Activated CD4-positive, alpha-beta memory T cell treated with anti-CD3 and anti-CD28 coated beads, Interleukin-2, amount 10 ng/mL, durations not matched to agents 7 days and 5 days (primary cell): ENCODE results near the gene TCFL5. TPM values are rescaled to one million over a fixed set of nuclear protein-coding genes. Genes with fewer than 3 reads are reported as not detected.

Source experiments
- CTCF ChIA-PET: fragments of 350-600 bp; sonication (Branson Sonifier 250); formaldehyde crosslinking; loops from one replicate; lab custom pipeline; 2021; ENCODE audit warnings: antibody characterized with exemption, inconsistent platforms; lab: Charles Lee
- POLR2A ChIA-PET: fragments of 350-600 bp; sonication (Branson Sonifier 250); formaldehyde crosslinking; loops from one replicate; lab custom pipeline; 2021; ENCODE audit warnings: antibody characterized with exemption; lab: Charles Lee
- DNase-seq: peaks from one replicate; pipeline ENCODE4 v3.0.0-alpha.2; 2020
- H3K27ac Mint-ChIP-seq: one replicate; pipeline ENCODE4 v1.8.0; 2021; ENCODE audit warnings: mild to moderate bottlenecking, mixed read lengths
- H3K27me3 Mint-ChIP-seq: one replicate; pipeline ENCODE4 v1.8.0; 2021; ENCODE audit warnings: mixed read lengths
- H3K36me3 Mint-ChIP-seq: one replicate; pipeline ENCODE4 v1.8.0; 2021; ENCODE audit warnings: low read depth, mixed read lengths
- H3K4me1 Mint-ChIP-seq: one replicate; pipeline ENCODE4 v1.8.0; 2021; ENCODE audit warnings: mixed read lengths
- H3K4me3 Mint-ChIP-seq: one replicate; pipeline ENCODE4 v1.8.0; 2021; ENCODE audit warnings: mild to moderate bottlenecking, mixed read lengths
- H3K9me3 Mint-ChIP-seq: one replicate; pipeline ENCODE4 v1.8.0; 2021; ENCODE audit warnings: mixed read lengths
- total RNA-seq, 2 experiments: library from RNA; stranded (reverse); gene quantifications; one replicate each; pipeline ENCODE4 v1.2.3, GENCODE V29; 2021

Gene TCFL5
- 1 to 10 TPM; 6.0 to 6.2 TPM for total RNA-seq

DNA sequence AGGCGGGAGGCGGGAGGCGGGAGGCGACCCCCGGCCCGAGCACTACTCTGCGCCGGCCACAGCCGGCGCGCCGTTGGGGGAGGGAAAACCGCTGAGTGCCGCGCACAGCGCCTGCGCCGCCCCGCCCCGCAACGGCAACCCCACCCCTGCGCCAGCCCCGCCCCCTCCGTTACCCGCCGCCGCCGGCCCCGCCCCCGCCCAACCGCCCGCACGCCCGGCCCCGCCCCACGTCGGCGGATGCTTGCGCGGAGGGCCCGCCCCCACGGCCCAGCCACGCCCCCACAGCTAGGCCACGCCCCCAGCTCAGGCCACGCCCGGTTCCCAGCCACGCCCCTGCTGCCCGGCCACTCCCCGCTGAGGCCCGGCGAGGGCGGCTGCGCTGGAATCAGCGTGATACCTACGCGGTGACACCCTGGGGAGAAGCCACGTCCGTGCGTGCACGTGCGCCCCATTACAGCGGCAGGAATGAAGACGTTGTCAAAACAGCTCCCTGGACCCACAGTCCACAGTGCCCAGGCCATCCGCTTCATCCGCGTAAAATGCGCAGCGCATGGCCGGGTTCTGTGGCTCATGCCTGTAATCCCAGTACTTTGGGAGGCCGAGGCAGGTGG, at the start of gene TCFL5:
Gene TCFL5 (minus strand): TSS at position 97 of the 611 bp plus-strand sequence. CDS start 152 bp downstream, outside the sequence.
- Mint-ChIP-seq H3K27me3 (peaks cover 20% of the 10 kb centered on the region), H3K9me3 (no peaks in the 10 kb centered on the region), H3K4me1 (peaks cover 17% of the 10 kb centered on the region), H3K4me3 (peak within 1 kb of the TSS; percentile 58), H3K27ac (no peak within 1 kb of the TSS), H3K36me3 (peaks cover 8% of the 10 kb centered on the region)
- CTCF ChIA-PET: interaction anchor here (0.6 to 1.7 kb wide), 8 partner anchors 11 to 147 kb away, joined by 3 to 5 read pairs (median 3); no protein-coding TSS in a partner anchor
- DNase-seq: peak; percentile 95
- POLR2A ChIA-PET: interaction anchor here (0.8 to 1.8 kb wide), 10 partner anchors 10 to 121 kb away, joined by 3 to 5 read pairs (median 3); no protein-coding TSS in a partner anchor

DNA sequence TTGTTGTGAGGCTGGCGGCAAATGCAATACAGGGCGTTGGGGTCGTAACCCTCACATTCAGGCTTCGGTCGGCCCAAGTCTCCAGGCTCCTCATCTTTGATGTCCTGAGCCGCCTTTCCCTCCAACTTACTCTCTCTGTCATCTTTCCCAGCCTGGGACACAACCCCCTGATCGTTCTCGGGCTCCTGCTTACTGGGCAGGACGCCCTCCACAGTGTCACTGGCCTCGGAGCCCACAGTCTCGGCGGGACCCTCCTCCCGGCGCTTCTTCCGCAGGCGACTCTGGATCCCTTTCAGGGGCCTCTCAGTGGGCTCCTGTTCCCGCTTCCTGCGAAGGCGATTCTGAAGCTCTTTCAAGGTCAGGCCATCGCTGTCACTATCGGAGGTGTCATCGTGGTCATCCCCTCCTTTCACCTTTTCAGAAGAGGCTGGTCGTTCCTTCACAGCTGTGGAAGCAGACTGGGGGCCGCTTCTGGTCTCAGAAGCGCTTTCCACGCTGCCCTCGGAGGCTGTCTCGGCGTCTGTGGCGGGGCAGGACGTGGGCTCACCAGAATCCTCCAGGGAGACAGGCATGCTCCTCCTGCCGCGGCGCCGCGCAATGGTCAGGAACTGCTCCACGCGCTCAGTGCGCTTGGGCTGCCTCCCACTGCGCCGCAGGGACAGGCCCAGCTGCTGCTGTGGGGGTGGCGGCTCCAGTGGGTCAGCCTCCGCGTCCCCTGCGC, 49.3 kb upstream of the TCFL5 start:
- ChIA-PET CTCF (interaction anchor here (6.4 kb wide), 1 partner anchor 9 kb away, joined by 54 read pairs; no protein-coding TSS in a partner anchor), POLR2A (interaction anchor here (1.0 to 11.2 kb wide), 3 partner anchors 9 to 15 kb away, joined by 3 to 64 read pairs (median 3); partner anchors contain the start of gene DIDO1)
- H3K4me1 Mint-ChIP-seq: peaks cover 31% of the 10 kb centered on the region
- no peaks in the 10 kb centered on the region for H3K27me3 Mint-ChIP-seq
- peaks cover 70% of the 10 kb centered on the region for H3K36me3 Mint-ChIP-seq
- H3K4me3 Mint-ChIP-seq: no peak overlapping the region
- no peaks in the 10 kb centered on the region for H3K9me3 Mint-ChIP-seq
- H3K27ac Mint-ChIP-seq: no peak overlapping the region
- DNase-seq: no peak

GRCh38 chr20:62910217-62910766, 48.7 kb upstream of the TCFL5 start:
- Mint-ChIP-seq H3K27me3 (no peaks in the 10 kb centered on the region), H3K9me3 (no peaks in the 10 kb centered on the region), H3K4me3 (no peak overlapping the region), H3K36me3 (peaks cover 76% of the 10 kb centered on the region), H3K27ac (no peak overlapping the region), H3K4me1 (peaks cover 25% of the 10 kb centered on the region)
- POLR2A ChIA-PET: interaction anchor here (1.0 to 11.2 kb wide), 3 partner anchors 9 to 16 kb away, joined by 3 to 64 read pairs (median 3); partner anchors contain the start of gene DIDO1
- CTCF ChIA-PET: no interaction called here
- DNase-seq: no peak

DNA sequence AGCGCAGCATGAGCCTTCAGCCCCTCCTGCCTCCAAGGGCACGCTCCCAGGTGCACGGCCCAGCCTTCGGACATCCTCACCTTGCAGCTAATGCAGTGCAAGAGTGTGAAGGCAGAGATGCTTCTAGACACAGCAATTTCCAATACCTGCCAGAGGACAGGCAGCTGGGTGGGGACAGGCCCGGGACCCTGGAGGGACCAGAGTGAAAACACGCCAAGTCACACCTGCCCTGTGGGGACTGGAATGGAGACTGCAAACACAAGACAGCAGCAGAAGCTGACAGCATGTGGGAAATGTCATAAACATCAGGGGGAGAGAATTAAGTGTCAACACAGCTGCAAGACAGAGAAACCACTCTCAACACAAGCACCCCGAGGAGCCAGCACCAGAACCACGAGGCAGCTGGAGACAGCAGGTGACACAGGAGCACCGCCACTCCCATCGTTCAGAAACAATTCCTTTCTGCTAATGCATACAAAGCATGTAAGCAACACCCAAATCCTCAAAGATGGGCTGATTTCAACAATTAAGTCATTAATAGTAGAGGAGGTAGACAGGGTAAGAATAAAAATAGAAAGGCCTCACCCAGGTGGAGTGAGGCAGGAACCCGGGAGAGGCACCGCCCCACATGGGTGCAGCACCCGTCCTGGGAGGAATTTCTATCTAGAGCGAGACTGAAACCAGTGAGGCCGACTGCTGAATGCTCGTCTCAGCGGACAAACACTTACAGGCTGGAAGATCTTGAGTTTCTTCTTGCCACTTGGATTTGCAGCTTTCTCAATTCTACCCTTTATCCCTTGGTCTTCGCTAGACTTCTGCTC, 47.6 kb upstream of the TCFL5 start:
- no peak for DNase-seq
- POLR2A ChIA-PET: interaction anchor here (1.1 to 11.2 kb wide), 5 partner anchors 8 to 28 kb away, joined by 3 to 64 read pairs (median 8); partner anchors contain the start of genes DIDO1 and GID8
- H3K4me3 Mint-ChIP-seq: no peak overlapping the region
- CTCF ChIA-PET: interaction anchor here (2.2 to 3.1 kb wide), 2 partner anchors 9 to 11 kb away, joined by 16 to 58 read pairs; no protein-coding TSS in a partner anchor
- H3K27ac Mint-ChIP-seq: no peak overlapping the region
- no peaks in the 10 kb centered on the region for H3K27me3 Mint-ChIP-seq
- H3K4me1 Mint-ChIP-seq: peaks cover 21% of the 10 kb centered on the region
- peaks cover 81% of the 10 kb centered on the region for H3K36me3 Mint-ChIP-seq
- H3K9me3 Mint-ChIP-seq: no peaks in the 10 kb centered on the region

GRCh38 chr20:62907384-62908317, 46.0 kb upstream of the TCFL5 start:
- H3K9me3 Mint-ChIP-seq: no peaks in the 10 kb centered on the region
- H3K27me3 Mint-ChIP-seq: no peaks in the 10 kb centered on the region
- DNase-seq: no peak
- POLR2A ChIA-PET: interaction anchor here (0.7 to 2.5 kb wide), 7 partner anchors 9 to 207 kb away, joined by 3 to 9 read pairs (median 4); partner anchors contain the start of gene GID8
- no peak overlapping the region for H3K4me3 Mint-ChIP-seq
- H3K27ac Mint-ChIP-seq: no peak overlapping the region
- peaks cover 86% of the 10 kb centered on the region for H3K36me3 Mint-ChIP-seq
- CTCF ChIA-PET: interaction anchor here (0.8 to 3.1 kb wide), 14 partner anchors 9 to 101 kb away, joined by 3 to 58 read pairs (median 3); partner anchors contain the start of genes GID8 and TCFL5
- H3K4me1 Mint-ChIP-seq: peaks cover 22% of the 10 kb centered on the region

GRCh38 chr20:62906647-62907375, 45.2 kb upstream of the TCFL5 start:
- Mint-ChIP-seq H3K27ac (no peak overlapping the region), H3K4me1 (peaks cover 26% of the 10 kb centered on the region), H3K36me3 (peaks cover 89% of the 10 kb centered on the region), H3K27me3 (no peaks in the 10 kb centered on the region), H3K9me3 (no peaks in the 10 kb centered on the region), H3K4me3 (no peak overlapping the region)
- ChIA-PET CTCF (interaction anchor here (0.9 to 3.1 kb wide), 10 partner anchors 8 to 102 kb away, joined by 3 to 58 read pairs (median 6); partner anchors contain the start of genes GID8 and TCFL5), POLR2A (interaction anchor here (0.9 to 2.5 kb wide), 3 partner anchors 10 to 31 kb away, joined by 3 to 9 read pairs (median 4); partner anchors contain the start of gene GID8)
- DNase-seq: no peak

- H3K27me3 Mint-ChIP-seq: no peaks in the 10 kb centered on the region
- CTCF ChIA-PET: interaction anchor here (2.4 to 3.1 kb wide), 2 partner anchors 12 to 29 kb away, joined by 10 to 58 read pairs; no protein-coding TSS in a partner anchor
- H3K4me3 Mint-ChIP-seq: no peak overlapping the region
- DNase-seq: no peak
- peaks cover 27% of the 10 kb centered on the region for H3K4me1 Mint-ChIP-seq
- H3K9me3 Mint-ChIP-seq: no peaks in the 10 kb centered on the region
- H3K36me3 Mint-ChIP-seq: peaks cover 90% of the 10 kb centered on the region
- POLR2A ChIA-PET: interaction anchor here (1.0 to 2.5 kb wide), 2 partner anchors 12 to 31 kb away, joined by 3 to 9 read pairs; partner anchors contain the start of gene GID8
- H3K27ac Mint-ChIP-seq: no peak overlapping the region
Measured at GRCh38 chr20:62906209-62906608, 44.6 kb upstream of the TCFL5 start.

DNA sequence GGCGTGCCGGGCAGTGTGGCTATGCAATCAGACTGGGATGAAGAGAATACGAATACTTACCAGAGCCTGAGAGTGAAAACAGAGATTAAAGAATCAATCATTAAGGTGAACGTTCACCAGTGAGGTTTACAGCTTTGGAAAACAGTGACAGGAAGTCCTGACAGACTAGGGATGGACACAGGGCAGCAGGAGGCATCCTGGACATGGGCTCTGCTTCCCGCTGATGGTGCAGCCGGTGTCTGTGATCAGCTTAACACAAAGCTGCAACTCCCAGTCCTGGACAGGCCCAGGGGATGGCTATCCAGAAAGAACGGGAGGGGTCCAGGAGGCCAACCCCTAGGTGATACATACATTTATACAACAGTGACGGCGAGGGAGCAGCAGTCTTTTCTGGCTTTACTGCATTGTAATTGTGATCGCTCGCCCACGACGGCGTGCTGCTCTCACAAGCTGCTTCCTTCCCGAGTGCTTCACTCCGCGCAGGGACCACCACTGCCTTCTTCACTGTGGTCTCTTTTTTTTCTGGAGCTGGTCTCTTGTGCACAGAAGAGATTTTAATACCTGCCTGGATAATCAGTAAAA, 44.0 kb upstream of the TCFL5 start:
- Mint-ChIP-seq H3K27ac (no peak overlapping the region), H3K4me3 (no peak overlapping the region), H3K36me3 (peaks cover 85% of the 10 kb centered on the region), H3K27me3 (no peaks in the 10 kb centered on the region), H3K4me1 (peaks cover 30% of the 10 kb centered on the region), H3K9me3 (no peaks in the 10 kb centered on the region)
- ChIA-PET CTCF (no interaction called here), POLR2A (interaction anchor here (1.0 kb wide), 1 partner anchor 12 kb away, joined by 3 read pairs; no protein-coding TSS in a partner anchor)
- no peak for DNase-seq

DNA sequence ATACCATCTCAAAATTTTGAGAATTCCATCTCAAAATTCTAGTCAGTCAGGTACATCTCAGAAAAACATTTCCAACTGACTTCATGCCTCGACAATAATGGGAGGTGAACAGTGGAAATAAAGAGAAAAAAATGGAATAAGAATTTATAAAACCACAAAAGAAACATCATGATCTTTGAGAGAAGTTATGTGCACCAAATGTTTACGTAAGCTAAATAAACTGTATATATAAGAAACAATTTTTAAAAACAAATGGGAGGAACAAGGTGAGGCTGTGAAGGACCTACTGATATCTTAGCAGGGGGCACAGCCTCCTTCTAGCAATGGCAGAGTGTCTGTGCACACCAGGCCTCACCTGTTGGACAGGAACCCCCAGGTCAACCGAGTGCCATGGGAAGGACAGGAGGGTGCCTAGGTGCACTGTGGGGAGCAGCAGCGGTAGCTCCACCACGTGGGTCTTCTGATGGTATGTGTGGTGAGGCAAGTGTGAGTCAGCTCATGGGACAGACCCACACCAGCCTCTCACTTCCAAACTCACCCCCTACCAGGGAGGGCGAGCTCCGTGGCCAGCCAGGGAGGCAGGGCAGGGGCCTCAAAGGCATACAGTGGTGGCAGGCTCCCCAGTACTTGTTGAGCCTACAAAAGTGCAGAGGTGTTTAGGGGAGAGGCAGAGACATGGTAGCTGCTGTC, 41.4 kb upstream of the TCFL5 start:
- no peaks in the 10 kb centered on the region for H3K27me3 Mint-ChIP-seq
- H3K4me1 Mint-ChIP-seq: peaks cover 44% of the 10 kb centered on the region
- POLR2A ChIA-PET: interaction anchor here (0.9 to 7.9 kb wide), 6 partner anchors 9 to 278 kb away, joined by 3 to 88 read pairs (median 6); partner anchors contain the start of gene DIDO1
- no peak for DNase-seq
- H3K4me3 Mint-ChIP-seq: no peak overlapping the region
- peaks cover 72% of the 10 kb centered on the region for H3K36me3 Mint-ChIP-seq
- no peak overlapping the region for H3K27ac Mint-ChIP-seq
- CTCF ChIA-PET: interaction anchor here (1.3 to 6.9 kb wide), 6 partner anchors 11 to 106 kb away, joined by 4 to 54 read pairs (median 6); partner anchors contain the start of gene TCFL5
- no peaks in the 10 kb centered on the region for H3K9me3 Mint-ChIP-seq
